Endothelial cell of umbilical vein (primary cell): ENCODE data around the gene GABBR2. TPM values are rescaled to one million over a fixed set of nuclear protein-coding genes. Genes with fewer than 3 reads are reported as not detected.

Source experiments
- BruUV-seq: library from RNA; stranded (reverse); fragments of 400-500 nt; replicated peaks from 2 replicates; lab custom pipeline; 2021; lab: Mats Ljungman, UMichigan
- CTCF ChIA-PET: fragments of 300-600, 350-600 bp; sonication (Branson Sonifier 250); formaldehyde crosslinking; loops from one replicate; lab custom pipeline; 2021; ENCODE audit warnings: antibody characterized with exemption, inconsistent platforms; lab: Charles Lee
- POLR2A ChIA-PET: fragments of 300-600, 350-600 bp; sonication (Branson Sonifier 250); formaldehyde crosslinking; loops from one replicate; lab custom pipeline; 2021; ENCODE audit warnings: antibody characterized with exemption, inconsistent platforms; lab: Charles Lee
- DNase-seq: peaks from one replicate; pipeline ENCODE4 v3.0.0-alpha.2; 2011; ENCODE audit warnings: low read depth, low spot score
- FAIRE-seq: peaks from 2 replicates; lab custom pipeline; 2011; peaks lifted over from hg19 to GRCh38; lab: Jason Lieb, UNC
- H2AFZ ChIP-seq: 2 replicates; pipeline ENCODE4 v1.6.0; 2012; ENCODE audit warnings: low read depth, low read length, control low read depth, inconsistent platforms
- H3K27ac ChIP-seq: 2 replicates; pipeline ENCODE4 v1.5.1; 2011; ENCODE audit warnings: low read depth, mild to moderate bottlenecking, control low read depth, low read length, moderate library complexity; ENCODE audit not compliant: insufficient read depth
- H3K27me3 ChIP-seq, 2 experiments: 2 replicates each; pipeline versions ENCODE4 v1.6.0 to v1.6.1; 2011; ENCODE audit warnings: low read length in 2 of 2, mixed read lengths in 1 of 2; ENCODE audit not compliant: control insufficient read depth in 2 of 2, insufficient read depth in 2 of 2
- H3K36me3 ChIP-seq, 2 experiments: 2 replicates in 1 of 2; 3 replicates in 1 of 2; pipeline ENCODE4 v1.5.1; 2011; ENCODE audit warnings: low read length in 2 of 2, mild to moderate bottlenecking in 1 of 2, moderate library complexity in 1 of 2; ENCODE audit not compliant: control insufficient read depth in 2 of 2, insufficient read depth in 2 of 2; ENCODE audit errors: extremely low read depth in 1 of 2
- H3K4me1 ChIP-seq: 3 replicates; pipeline ENCODE4 v1.5.1; 2011; ENCODE audit warnings: mild to moderate bottlenecking, low read length; ENCODE audit not compliant: control insufficient read depth, insufficient read depth; ENCODE audit errors: extremely low read depth
- H3K4me2 ChIP-seq: 2 replicates; pipeline ENCODE4 v1.6.1; 2011; ENCODE audit warnings: low read length, control low read depth, mixed read lengths; ENCODE audit not compliant: insufficient read depth
- H3K4me3 ChIP-seq, 3 experiments: fragments of 200-600 bp in 1 of 3; sonication (generic), shearing (Covaris generic) in 1 of 3; replicated peaks in 1 of 3; 2 replicates each; pipeline ENCODE4 v1.5.1; 2011 to 2016; ENCODE audit warnings: control low read depth in 3 of 3, low read length in 3 of 3, mild to moderate bottlenecking in 2 of 3, inconsistent platforms in 1 of 3, low read depth in 1 of 3, moderate library complexity in 1 of 3; ENCODE audit not compliant: insufficient read depth in 1 of 3
- H3K79me2 ChIP-seq: 2 replicates; pipeline ENCODE4 v1.6.0; 2012; ENCODE audit warnings: low read length, inconsistent platforms; ENCODE audit not compliant: control insufficient read depth, insufficient read depth
- H3K9ac ChIP-seq: replicated peaks from 2 replicates; pipeline ENCODE3; 2011; ENCODE audit warnings: low read length, control low read depth; ENCODE audit not compliant: insufficient read depth; ENCODE audit errors: extremely low read depth
- H3K9me1 ChIP-seq: replicated peaks from 3 replicates; pipeline ENCODE4 v1.6.0; 2011; ENCODE audit warnings: mild to moderate bottlenecking, low read length; ENCODE audit not compliant: control insufficient read depth, insufficient read depth; ENCODE audit errors: extremely low read depth
- H3K9me3 ChIP-seq: replicated peaks from 2 replicates; pipeline ENCODE4 v1.5.1; 2012; ENCODE audit warnings: low read length, inconsistent platforms; ENCODE audit not compliant: control insufficient read depth, insufficient read depth
- H4K20me1 ChIP-seq: replicated peaks from 2 replicates; pipeline ENCODE3; 2011; ENCODE audit warnings: mild to moderate bottlenecking, low read length; ENCODE audit not compliant: control insufficient read depth, insufficient read depth; ENCODE audit errors: extremely low read depth
- EZH2 ChIP-seq: IDR thresholded peaks from 2 replicates; pipeline ENCODE4 v1.6.1; 2012; ENCODE audit warnings: borderline replicate concordance, low read depth, mild to moderate bottlenecking, moderate library complexity, low read length, inconsistent platforms; ENCODE audit not compliant: severe bottlenecking
- FOS ChIP-seq: IDR thresholded peaks from 2 replicates; pipeline ENCODE4 v1.6.1; 2011; ENCODE audit warnings: mild to moderate bottlenecking, low read length, moderate library complexity, borderline replicate concordance; ENCODE audit not compliant: insufficient read depth
- GATA2 ChIP-seq: IDR thresholded peaks from 2 replicates; pipeline ENCODE4 v1.7.0; 2011; ENCODE audit warnings: low read depth, mild to moderate bottlenecking, moderate library complexity, mixed read lengths, low read length; ENCODE audit not compliant: insufficient read length, insufficient read depth
- JUN ChIP-seq: IDR thresholded peaks from 2 replicates; pipeline ENCODE4 v1.6.1; 2011; ENCODE audit warnings: borderline replicate concordance, low read depth; ENCODE audit not compliant: insufficient read length, insufficient read depth
- MYC ChIP-seq: IDR thresholded peaks from one replicate; pipeline ENCODE4 v1.6.1; 2011; ENCODE audit warnings: mild to moderate bottlenecking, low read depth, low read length
- POLR2A ChIP-seq: IDR thresholded peaks from 2 replicates; pipeline ENCODE4 v1.6.1; 2012; ENCODE audit warnings: low read depth, mild to moderate bottlenecking, control low read depth, low read length
- POLR2AphosphoS5 ChIP-seq: IDR thresholded peaks from 2 replicates; pipeline ENCODE4 v1.6.1; 2012; ENCODE audit warnings: low read depth, mild to moderate bottlenecking, control low read depth, low read length, moderate library complexity; ENCODE audit not compliant: insufficient read depth
- dilution Hi-C: fragments of 300-500 bp; cut with MboI; formaldehyde crosslinking; loops from one replicate; pipeline ENCODE4 v1.15.0; 2019; ENCODE audit warnings: low sequenced_read_pairs; ENCODE audit not compliant: extremely low pct_ligation_motif_present
- intact Hi-C: fragments of 100-400 bp; cut with micrococcal nuclease; formaldehyde crosslinking; loops from one replicate; pipeline ENCODE4 v1.10.0; 2022
- polyA plus RNA-seq, 4 experiments: library from polyadenylated mRNA; depleted of rRNA in 3 of 4; stranded (reverse) in 3 of 4; unstranded in 1 of 4; fragments of >200 nt; gene quantifications; 2 replicates each; pipeline versions ENCODE4 v1.2.1 to v1.2.3, GENCODE V29; 2011 to 2012; ENCODE audit warnings: missing spikeins in 1 of 4
- total RNA-seq: library from RNA; stranded (reverse); gene quantifications from 2 replicates; pipeline ENCODE4 v1.2.3, GENCODE V29; 2021
- TF ChIP-seq, protein P1 (sequence below): IDR thresholded peaks from 2 replicates; pipeline ENCODE4 v1.6.1; 2011; ENCODE audit not compliant: insufficient read depth, insufficient read length
- TF ChIP-seq, protein P2 (sequence below), 2 donors: IDR thresholded peaks; 1 replicate in 1 of 2; 2 replicates in 1 of 2; pipeline ENCODE4 v1.5.1; 2011; ENCODE audit warnings: low read length in 2 of 2, mild to moderate bottlenecking in 2 of 2, moderate library complexity in 2 of 2, control low read depth in 1 of 2, inconsistent platforms in 1 of 2, low read depth in 1 of 2; ENCODE audit not compliant: insufficient read depth in 1 of 2; ENCODE audit errors: extremely low read depth in 1 of 2

The GABBR2 gene
- total and polyA plus RNA-seq, 2 donors (not counting 3 experiments of a cell fraction or from before 2014, with no cell fraction given), result 1.1 to 9.2 TPM

DNA sequence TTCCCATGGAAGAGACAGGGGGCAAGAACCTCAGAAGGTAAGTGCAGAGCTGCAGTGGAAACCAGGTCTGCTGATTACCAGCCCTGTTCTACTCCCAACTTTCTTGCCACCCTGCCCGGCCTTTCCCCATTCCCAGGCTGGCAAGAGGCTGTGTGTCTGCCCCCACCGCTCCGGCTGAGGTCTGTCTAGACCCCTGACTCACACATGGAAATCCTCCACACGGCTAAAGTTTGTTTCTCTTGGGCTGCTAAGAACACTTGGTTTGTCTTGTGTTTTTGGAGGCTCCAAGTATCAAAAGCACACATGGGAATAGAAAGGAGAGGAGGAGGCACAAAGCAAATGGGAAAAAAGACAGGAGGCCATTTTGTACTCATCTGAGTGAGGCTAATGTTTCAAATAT is 168.3 kb downstream of the GABBR2 start:
- H3K27me3 ChIP-seq, result no peaks in the 10 kb centered on the region
- BruUV-seq, result no TSS peak

More for the DNA sequence above, 168.3 kb downstream of the GABBR2 start:
- Histone ChIP-seq H3K4me1 (no peaks in the 10 kb centered on the region), H3K79me2 (no peaks in the 10 kb centered on the region), H4K20me1 (no peaks in the 10 kb centered on the region), H3K27ac (no peak overlapping the region), H3K9me3 (no peaks in the 10 kb centered on the region), H3K4me3 (no peak overlapping the region), H3K9me1 (no peaks in the 10 kb centered on the region), H3K4me2 (no peak overlapping the region), H3K9ac (no peak overlapping the region), H2AFZ (no peak overlapping the region), H3K36me3 (no peaks in the 10 kb centered on the region)
- intact Hi-C loops (no loop called here), dilution Hi-C loops (no loop called here)
- no peak for DNase-seq
- FAIRE-seq, result no peak
- POLR2A ChIA-PET, result no interaction called here
- TF ChIP-seq JUN (no peak), GATA2 (no peak), POLR2AphosphoS5 (no peak), POLR2A (no peak), MYC (no peak), FOS (no peak), EZH2 (no peak)
- TF ChIP-seq, protein P1, sequence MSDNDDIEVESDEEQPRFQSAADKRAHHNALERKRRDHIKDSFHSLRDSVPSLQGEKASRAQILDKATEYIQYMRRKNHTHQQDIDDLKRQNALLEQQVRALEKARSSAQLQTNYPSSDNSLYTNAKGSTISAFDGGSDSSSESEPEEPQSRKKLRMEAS, result no peak
- TF ChIP-seq, protein P2, sequence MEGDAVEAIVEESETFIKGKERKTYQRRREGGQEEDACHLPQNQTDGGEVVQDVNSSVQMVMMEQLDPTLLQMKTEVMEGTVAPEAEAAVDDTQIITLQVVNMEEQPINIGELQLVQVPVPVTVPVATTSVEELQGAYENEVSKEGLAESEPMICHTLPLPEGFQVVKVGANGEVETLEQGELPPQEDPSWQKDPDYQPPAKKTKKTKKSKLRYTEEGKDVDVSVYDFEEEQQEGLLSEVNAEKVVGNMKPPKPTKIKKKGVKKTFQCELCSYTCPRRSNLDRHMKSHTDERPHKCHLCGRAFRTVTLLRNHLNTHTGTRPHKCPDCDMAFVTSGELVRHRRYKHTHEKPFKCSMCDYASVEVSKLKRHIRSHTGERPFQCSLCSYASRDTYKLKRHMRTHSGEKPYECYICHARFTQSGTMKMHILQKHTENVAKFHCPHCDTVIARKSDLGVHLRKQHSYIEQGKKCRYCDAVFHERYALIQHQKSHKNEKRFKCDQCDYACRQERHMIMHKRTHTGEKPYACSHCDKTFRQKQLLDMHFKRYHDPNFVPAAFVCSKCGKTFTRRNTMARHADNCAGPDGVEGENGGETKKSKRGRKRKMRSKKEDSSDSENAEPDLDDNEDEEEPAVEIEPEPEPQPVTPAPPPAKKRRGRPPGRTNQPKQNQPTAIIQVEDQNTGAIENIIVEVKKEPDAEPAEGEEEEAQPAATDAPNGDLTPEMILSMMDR (IDR thresholded peaks at IDR 0.05; ENCODE audit: extremely low read depth in 1 of 2, insufficient read depth in 1 of 2, low read depth in 1 of 2, low read length in 2 of 2), result no peak
- CTCF ChIA-PET, result no interaction called here
